GM15510 (cell line): Measurements from ENCODE around the gene GPR68.

Source experiments
- POLR2A ChIP-seq: IDR thresholded peaks from 3 replicates; pipeline ENCODE4 v1.6.1; 2011; ENCODE audit warnings: borderline replicate concordance; ENCODE audit not compliant: insufficient read length; ENCODE audit errors: extremely low read depth

The GPR68 gene

DNA sequence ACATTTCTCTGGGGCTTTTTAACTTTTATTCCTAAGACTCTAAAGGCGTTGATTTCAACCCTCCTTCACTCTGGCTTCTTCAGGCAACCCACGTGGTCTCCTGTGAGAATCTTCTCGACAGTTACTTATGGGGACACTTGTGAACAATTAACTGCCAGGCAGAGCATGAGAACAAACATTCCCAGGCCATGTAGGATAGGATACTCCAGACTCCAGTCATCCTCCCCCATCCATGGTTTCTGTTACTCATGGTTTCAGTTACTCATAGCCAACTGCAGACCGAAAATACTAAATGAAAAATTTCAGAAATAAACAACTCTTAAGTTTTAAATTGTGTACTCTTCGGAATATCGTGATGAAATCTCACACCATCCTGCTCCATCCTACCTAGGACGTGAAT is 19.5 kb downstream of the GPR68 start:
- TF ChIP-seq POLR2A: no peak

- no peak for TF ChIP-seq POLR2A
These were observed 21.3 kb downstream of the GPR68 start for GRCh38 chr14:91223028-91223783.

DNA sequence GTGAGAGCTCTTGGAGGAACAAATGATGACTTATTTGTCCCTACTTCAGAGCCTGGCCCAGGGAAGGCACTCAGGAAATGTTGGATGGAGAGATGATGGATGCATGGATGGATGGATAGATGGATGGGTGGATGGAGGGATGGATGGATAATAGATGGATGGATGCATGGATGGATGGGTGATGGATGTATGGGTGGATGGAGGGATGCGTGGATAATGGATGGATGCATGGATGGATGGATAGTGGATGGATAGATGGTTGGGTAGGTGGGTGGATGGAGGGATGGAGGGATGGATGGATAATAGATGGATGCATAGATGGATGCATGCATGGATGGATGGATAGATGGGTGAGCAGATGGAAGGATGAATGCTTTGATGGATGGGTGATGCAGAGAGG is 23.2 kb downstream of the GPR68 start:
- no peak for TF ChIP-seq POLR2A

DNA sequence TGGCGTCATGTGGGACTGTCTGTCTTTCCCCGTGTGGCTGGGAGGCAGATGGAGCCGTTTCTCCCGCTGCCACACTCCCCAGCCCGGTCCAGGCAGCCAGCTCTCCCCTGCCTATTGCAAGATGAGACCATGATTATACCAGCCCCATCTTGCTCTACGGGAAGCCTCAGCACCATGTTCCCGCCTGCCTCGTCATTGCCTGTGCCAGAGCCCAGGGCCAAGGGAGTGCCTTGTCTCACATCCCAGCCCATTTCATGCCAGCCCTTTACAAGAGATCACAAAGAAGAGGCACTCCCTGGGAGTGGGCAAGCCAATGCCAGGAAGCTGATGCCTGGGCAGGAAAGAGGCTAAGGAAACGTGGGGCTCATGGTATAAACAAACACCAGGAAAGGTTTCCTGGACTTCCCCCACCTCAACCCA is 23.9 kb downstream of the GPR68 start:
- no peak for TF ChIP-seq POLR2A

- no peak for TF ChIP-seq POLR2A
These were observed 24.8 kb downstream of the GPR68 start for GRCh38 chr14:91219517-91220389.

DNA sequence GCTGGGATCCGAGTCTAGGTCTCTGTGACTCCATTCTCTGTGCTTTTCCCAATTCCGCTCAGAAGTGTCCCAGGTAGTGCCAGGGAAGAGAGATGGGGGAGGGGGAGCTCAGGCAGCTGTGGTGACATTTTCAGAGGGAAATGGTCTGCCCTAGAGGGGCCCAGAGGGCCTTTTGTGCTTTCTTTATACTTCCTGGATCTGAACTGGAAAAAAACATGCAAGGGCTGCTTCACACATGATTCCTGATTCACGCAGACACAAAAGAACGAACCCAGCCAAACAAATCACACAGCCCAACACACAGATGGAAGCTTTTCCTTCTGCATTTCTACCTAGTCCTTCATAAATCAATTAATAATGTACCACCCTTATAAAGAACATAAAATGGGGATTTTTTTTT is 26.5 kb downstream of the GPR68 start:
- TF ChIP-seq POLR2A: no peak

DNA sequence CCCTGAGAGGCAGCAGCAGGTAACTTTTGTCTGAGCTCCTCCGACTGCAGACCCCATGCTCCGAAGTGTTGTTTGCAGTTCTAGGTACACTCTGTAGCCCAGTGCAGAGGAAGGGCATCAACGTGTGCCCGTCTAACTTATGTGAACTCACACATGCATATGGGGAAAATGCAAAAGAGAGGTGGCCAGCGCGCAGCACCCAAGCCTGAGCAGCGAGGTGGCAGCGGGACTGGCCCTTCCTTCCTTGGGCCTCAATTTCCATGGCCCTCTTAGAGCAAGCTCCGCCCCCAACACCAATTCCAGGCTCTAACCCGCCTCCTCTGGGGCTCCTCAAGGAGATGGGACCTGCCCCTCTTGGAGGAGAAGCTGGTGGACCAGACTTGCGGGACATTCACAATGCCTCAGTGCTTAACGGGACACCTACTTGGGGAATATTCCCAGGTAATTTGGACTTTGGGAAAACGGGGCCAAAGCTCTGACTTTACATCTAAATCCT is 27.7 kb downstream of the GPR68 start:
- TF ChIP-seq POLR2A: no peak

- TF ChIP-seq POLR2A: no peak
These were observed 29.1 kb downstream of the GPR68 start for GRCh38 chr14:91215381-91215780.

- no peak for TF ChIP-seq POLR2A
These were observed 30.2 kb downstream of the GPR68 start for GRCh38 chr14:91214306-91214705.

GRCh38 chr14:91211017-91211416 is 33.5 kb downstream of the GPR68 start:
- no peak for TF ChIP-seq POLR2A

- TF ChIP-seq POLR2A: no peak
These were observed 37.5 kb downstream of the GPR68 start for GRCh38 chr14:91207008-91207407.

DNA sequence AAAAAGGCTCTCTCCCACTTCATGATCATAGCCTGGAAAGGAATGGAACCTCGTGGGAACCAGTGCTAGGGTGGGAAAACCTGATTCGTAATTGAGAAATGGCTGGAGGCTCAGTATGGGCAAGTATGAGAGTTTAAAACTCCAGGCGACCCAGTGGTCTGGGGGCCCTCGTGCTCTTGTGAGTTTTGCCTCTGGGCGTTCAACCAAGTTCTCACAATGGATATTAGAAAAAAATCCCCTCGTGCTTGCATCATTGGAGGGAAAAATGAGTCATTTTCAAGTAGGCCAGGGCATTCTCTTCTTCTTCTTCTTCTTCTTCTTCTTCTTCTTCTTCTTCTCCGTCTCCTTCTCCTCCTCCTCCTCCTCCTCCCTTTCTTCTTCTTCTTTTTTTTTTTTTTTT is 39.0 kb downstream of the GPR68 start:
- TF ChIP-seq POLR2A: no peak

GRCh38 chr14:91204657-91205056 is 39.8 kb downstream of the GPR68 start:
- TF ChIP-seq POLR2A: no peak

GRCh38 chr14:91202234-91202974 is 42.1 kb downstream of the GPR68 start:
- no peak for TF ChIP-seq POLR2A

DNA sequence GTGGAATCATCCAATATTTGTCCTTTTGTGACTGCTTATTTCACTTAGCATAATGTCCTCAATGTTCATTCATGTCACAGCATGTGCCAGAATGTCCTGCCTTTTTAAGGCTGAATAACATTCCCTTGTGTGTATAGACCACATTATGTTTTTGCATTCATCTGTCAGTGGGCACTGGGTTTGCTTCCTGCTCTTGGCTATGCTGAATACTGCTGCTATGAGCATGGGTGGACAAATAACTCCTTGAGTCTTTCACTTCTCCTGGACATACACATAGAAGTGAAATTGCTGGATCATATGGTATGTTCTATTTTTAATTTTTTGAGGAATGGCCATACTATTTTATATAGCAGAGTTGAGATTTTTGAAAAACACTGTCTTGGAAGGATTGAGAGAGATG is 46.9 kb downstream of the GPR68 start:
- TF ChIP-seq POLR2A: no peak

- no peak for TF ChIP-seq POLR2A
These were observed 48.6 kb downstream of the GPR68 start for GRCh38 chr14:91195881-91196280.

DNA sequence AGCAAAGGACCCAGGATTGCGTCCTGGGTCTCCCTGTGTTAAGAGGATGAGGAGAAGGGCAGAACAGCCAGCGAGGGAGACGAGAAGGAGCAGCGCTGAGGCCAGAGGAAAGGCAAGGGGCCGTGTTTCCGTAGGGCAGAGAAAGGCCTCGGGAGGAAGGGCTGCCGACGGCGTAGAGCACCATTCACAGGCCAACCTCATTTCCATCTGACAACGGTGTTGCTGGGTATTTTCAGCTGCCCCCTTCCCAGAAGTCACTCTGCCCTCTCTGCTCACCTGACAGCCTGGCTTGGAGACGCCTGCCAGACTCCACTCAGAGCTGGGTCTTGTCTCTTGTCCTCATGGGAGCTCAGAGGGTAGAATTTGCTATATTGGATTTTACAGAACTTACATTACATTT is 51.4 kb downstream of the GPR68 start:
- no peak for TF ChIP-seq POLR2A
